Caco-2 (cell line): Measurements from ENCODE around the gene CFAP46. TPM values are rescaled to one million over a fixed set of nuclear protein-coding genes. Genes with fewer than 3 reads are reported as not detected.

Experiments used
- BruUV-seq: library from RNA; stranded (reverse); fragments of 400-500 nt; replicated peaks from 2 replicates; lab custom pipeline; 2021; lab: Mats Ljungman, UMichigan
- CTCF ChIA-PET: fragments of 300-600 bp; sonication (Branson Sonifier 250); formaldehyde crosslinking; loops from one replicate; lab custom pipeline; 2022; ENCODE audit warnings: antibody characterized with exemption; lab: Charles Lee
- POLR2A ChIA-PET: fragments of 300-600 bp; sonication (Branson Sonifier 250); formaldehyde crosslinking; loops from one replicate; lab custom pipeline; 2022; ENCODE audit warnings: antibody characterized with exemption; lab: Charles Lee
- DNase-seq, 2 experiments: peaks; one replicate each; pipeline versions ENCODE4 v3.0.0 to v3.0.0-alpha.2; 2020 to 2022
- H3K27me3 ChIP-seq: replicated peaks from 2 replicates; pipeline ENCODE4 v1.6.0; 2011; ENCODE audit warnings: low read length; ENCODE audit not compliant: control insufficient read depth, insufficient read depth
- H3K36me3 ChIP-seq: 2 replicates; pipeline ENCODE4 v1.5.1; 2011; ENCODE audit warnings: low read length; ENCODE audit not compliant: control insufficient read depth, insufficient read depth
- H3K4me1 ChIP-seq: fragments of 250-450 bp; sonication (Bioruptor Pico); 2 replicates; pipeline ENCODE4 v1.5.1; 2020; ENCODE audit warnings: mild to moderate bottlenecking
- H3K4me3 ChIP-seq: 2 replicates; pipeline ENCODE4 v1.5.1; 2011; ENCODE audit warnings: low read depth, mild to moderate bottlenecking, control low read depth, low read length
- H3K9me3 ChIP-seq: fragments of 250-450 bp; sonication (Bioruptor Pico); 2 replicates; pipeline ENCODE4 v1.5.1; 2020; ENCODE audit warnings: mild to moderate bottlenecking, moderate library complexity
- H3K27ac Mint-ChIP-seq: one replicate; pipeline ENCODE4 v1.8.0; 2022; ENCODE audit warnings: mixed read lengths; ENCODE audit not compliant: unreplicated experiment
- H3K27me3 Mint-ChIP-seq: one replicate; pipeline ENCODE4 v1.8.0; 2022; ENCODE audit warnings: mixed read lengths; ENCODE audit not compliant: insufficient read depth, unreplicated experiment
- H3K36me3 Mint-ChIP-seq: one replicate; pipeline ENCODE4 v1.8.0; 2022; ENCODE audit warnings: mild to moderate bottlenecking, mixed read lengths; ENCODE audit not compliant: insufficient read depth, unreplicated experiment
- H3K4me1 Mint-ChIP-seq: one replicate; pipeline ENCODE4 v1.8.0; 2022; ENCODE audit warnings: low read depth, mixed read lengths; ENCODE audit not compliant: unreplicated experiment
- H3K4me3 Mint-ChIP-seq: one replicate; pipeline ENCODE4 v1.8.0; 2022; ENCODE audit warnings: mild to moderate bottlenecking, moderate library complexity, mixed read lengths; ENCODE audit not compliant: unreplicated experiment
- H3K9me3 Mint-ChIP-seq: one replicate; pipeline ENCODE4 v1.8.0; 2022; ENCODE audit warnings: mixed read lengths; ENCODE audit not compliant: unreplicated experiment
- CTCF ChIP-seq, 2 experiments: fragments of 200-600 bp in 1 of 2; IDR thresholded peaks; 1 replicate in 1 of 2; 2 replicates in 1 of 2; pipeline versions ENCODE4 v1.5.1 to v1.8.0; 2011 to 2022; ENCODE audit warnings: antibody characterized with exemption in 1 of 2, control low read depth in 1 of 2, inconsistent platforms in 1 of 2, low read depth in 1 of 2, low read length in 1 of 2, mild to moderate bottlenecking in 1 of 2, moderate library complexity in 1 of 2; ENCODE audit not compliant: insufficient read depth in 1 of 2, severe bottlenecking in 1 of 2, unreplicated experiment in 1 of 2
- intact Hi-C: fragments of 100-400 bp; cut with micrococcal nuclease; formaldehyde crosslinking; loops from one replicate; pipeline ENCODE4 v1.10.0; 2022; ENCODE audit not compliant: unreplicated experiment
- total RNA-seq: library from RNA; stranded (reverse); gene quantifications from 2 replicates; pipeline ENCODE4 v1.2.3, GENCODE V29; 2022

Gene CFAP46
- total RNA-seq, 1 experiment from 2014 or later = not detected

DNA sequence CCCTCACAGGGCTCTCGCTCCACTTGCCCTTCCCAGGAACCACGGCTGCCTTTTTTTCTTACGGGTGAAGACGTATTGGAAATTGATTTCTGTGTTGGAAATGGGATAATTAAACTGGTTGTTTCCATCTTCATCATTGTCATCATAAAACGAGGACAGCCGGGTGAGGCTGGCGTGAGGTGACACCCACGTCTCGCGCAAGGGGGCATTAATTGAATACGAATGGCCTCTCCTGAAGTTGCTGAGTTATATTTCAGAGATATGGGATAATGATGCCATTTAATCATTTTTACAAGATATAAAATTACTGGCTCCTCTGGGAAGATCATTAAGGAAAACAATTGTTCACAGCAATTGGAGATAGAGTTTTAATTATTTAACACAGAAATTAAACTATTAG lies 138.1 kb downstream of the CFAP46 start:
- Histone ChIP-seq H3K4me1 (no peaks in the 10 kb centered on the region), H3K36me3 (no peaks in the 10 kb centered on the region), H3K4me3 (no peak overlapping the region), H3K27me3 (no peaks in the 10 kb centered on the region), H3K9me3 (no peaks in the 10 kb centered on the region)
- no TSS peak for BruUV-seq
- no peaks in the 10 kb centered on the region for H3K4me1 Mint-ChIP-seq
- H3K4me3 Mint-ChIP-seq = no peak overlapping the region
- intact Hi-C loops = no loop called here
- H3K9me3 Mint-ChIP-seq = no peaks in the 10 kb centered on the region
- no peaks in the 10 kb centered on the region for H3K36me3 Mint-ChIP-seq
- ChIA-PET POLR2A (no interaction called here), CTCF (no interaction called here)
- no peak for TF ChIP-seq CTCF (IDR thresholded peaks at IDR 0.05; ENCODE audit: insufficient read depth in 1 of 2, low read depth in 1 of 2, low read length in 1 of 2, severe bottlenecking in 1 of 2, unreplicated experiment in 1 of 2)
- H3K27ac Mint-ChIP-seq = no peak overlapping the region
- H3K27me3 Mint-ChIP-seq = no peaks in the 10 kb centered on the region
- no peak for DNase-seq

- Mint-ChIP-seq H3K4me3 (no peak overlapping the region), H3K9me3 (no peaks in the 10 kb centered on the region), H3K27me3 (no peaks in the 10 kb centered on the region), H3K36me3 (no peaks in the 10 kb centered on the region), H3K4me1 (no peaks in the 10 kb centered on the region), H3K27ac (no peak overlapping the region)
- no peak for TF ChIP-seq CTCF (IDR thresholded peaks at IDR 0.05; ENCODE audit: insufficient read depth in 1 of 2, low read depth in 1 of 2, low read length in 1 of 2, severe bottlenecking in 1 of 2, unreplicated experiment in 1 of 2)
- no peak for DNase-seq
- POLR2A ChIA-PET = no interaction called here
- no peaks in the 10 kb centered on the region for H3K9me3 ChIP-seq
- no TSS peak for BruUV-seq
- no peaks in the 10 kb centered on the region for H3K27me3 ChIP-seq
- no peak overlapping the region for H3K4me3 ChIP-seq
- intact Hi-C loops = no loop called here
- H3K36me3 ChIP-seq = no peaks in the 10 kb centered on the region
- no peaks in the 10 kb centered on the region for H3K4me1 ChIP-seq
- CTCF ChIA-PET = no interaction called here
These were observed 138.8 kb downstream of the CFAP46 start for GRCh38 chr10:132803416-132804210.

- no peaks in the 10 kb centered on the region for H3K9me3 Mint-ChIP-seq
- H3K4me3 Mint-ChIP-seq = no peak overlapping the region
- H3K4me1 Mint-ChIP-seq = no peaks in the 10 kb centered on the region
- H3K9me3 ChIP-seq = no peaks in the 10 kb centered on the region
- no peak for TF ChIP-seq CTCF (IDR thresholded peaks at IDR 0.05; ENCODE audit: insufficient read depth in 1 of 2, low read depth in 1 of 2, low read length in 1 of 2, severe bottlenecking in 1 of 2, unreplicated experiment in 1 of 2)
- DNase-seq = no peak
- no peaks in the 10 kb centered on the region for H3K27me3 Mint-ChIP-seq
- H3K36me3 Mint-ChIP-seq = no peaks in the 10 kb centered on the region
- H3K27ac Mint-ChIP-seq = no peak overlapping the region
- intact Hi-C loops = no loop called here
- BruUV-seq = no TSS peak
- no peaks in the 10 kb centered on the region for H3K36me3 ChIP-seq
- no peaks in the 10 kb centered on the region for H3K27me3 ChIP-seq
- H3K4me3 ChIP-seq = no peak overlapping the region
- H3K4me1 ChIP-seq = no peaks in the 10 kb centered on the region
- CTCF ChIA-PET = no interaction called here
- POLR2A ChIA-PET = no interaction called here
These were observed 139.6 kb downstream of the CFAP46 start for GRCh38 chr10:132802694-132803320.
